ENCODE results near the gene GRM2. TPM values are rescaled to one million over a fixed set of nuclear protein-coding genes. Genes with fewer than 3 reads are reported as not detected.

GRM2 gene
- not detected in 2 replicates for total RNA-seq (2014; rRNA removed; shearing (Covaris generic))

DNA sequence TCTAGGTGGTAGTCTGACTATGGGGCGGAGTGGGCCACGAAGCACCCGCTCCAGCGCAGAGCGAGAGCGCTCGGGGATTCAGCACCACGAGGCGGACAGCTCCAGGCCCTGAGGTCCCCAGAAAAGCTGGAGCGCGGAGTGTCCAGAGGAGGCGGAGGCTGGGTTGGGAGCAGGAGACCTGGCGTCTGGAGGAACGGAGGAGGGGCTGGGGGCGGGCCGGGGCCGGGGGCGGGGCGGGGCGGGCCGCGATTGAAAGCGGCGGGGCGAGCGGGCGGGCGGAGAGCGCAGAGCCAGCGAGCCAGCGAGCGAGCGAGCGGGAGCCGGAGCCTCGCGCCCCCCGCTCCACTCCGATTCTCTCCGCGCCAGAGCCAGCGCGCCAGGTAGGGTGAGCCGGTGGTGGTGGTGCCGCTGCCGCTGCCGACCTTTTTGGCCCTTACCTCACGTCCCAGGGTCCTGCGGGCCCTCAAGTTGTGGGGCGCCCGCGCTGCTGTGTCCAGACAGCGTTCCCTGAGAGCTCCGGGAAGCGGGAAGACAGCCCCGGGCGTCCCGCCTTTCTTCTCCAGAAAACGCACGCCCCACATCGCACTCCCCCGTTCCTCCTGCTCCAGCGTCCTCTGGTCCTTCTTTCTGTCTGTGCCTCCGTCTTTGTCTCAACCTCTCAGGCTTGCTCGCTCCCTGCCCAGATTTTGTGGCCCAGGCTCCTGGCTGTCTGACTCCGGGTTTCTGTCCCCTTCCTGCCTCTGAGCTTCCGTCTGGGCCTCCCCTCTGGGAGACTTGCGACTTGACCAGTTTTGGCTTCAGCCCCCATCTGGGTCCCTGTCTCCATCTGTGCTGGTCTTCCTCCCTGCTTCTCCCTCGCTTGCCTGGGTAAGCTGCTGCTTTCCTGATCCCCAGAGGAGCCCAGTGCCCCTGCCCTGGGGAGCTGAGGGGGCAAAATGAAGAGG lies at the start of gene GRM2:
TSS of gene GRM2 (plus strand) at position 281 of the 944 bp plus-strand sequence. CDS start 1,916 bp downstream, outside the sequence.
- no peak for DNase-seq (ENCODE audit: low spot score)

- DNase-seq (ENCODE audit: low spot score) = no peak
These were observed 49.6 kb upstream of the GRM2 start for GRCh38 chr3:51657234-51657633.

DNA sequence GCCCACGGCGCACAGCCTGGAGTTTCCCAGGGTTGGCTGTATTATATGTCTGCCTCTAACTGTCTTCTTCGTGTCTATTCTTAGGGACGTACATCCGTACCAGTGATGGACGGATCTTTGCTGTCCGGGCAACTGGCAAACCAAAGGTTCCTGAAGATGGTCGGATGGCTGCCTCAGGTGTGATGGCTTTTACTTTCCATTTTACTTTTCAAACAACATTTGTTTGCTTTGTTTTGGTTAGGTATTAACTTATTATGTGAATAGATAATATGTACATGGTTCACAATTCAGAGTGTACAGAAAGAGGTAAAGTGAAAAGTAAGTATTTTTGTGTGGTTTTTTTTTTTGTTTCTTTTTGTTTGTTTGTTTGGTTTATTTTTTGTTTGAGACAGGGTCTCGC lies 46.9 kb upstream of the GRM2 start:
- DNase-seq (ENCODE audit: low spot score) = no peak

DNA sequence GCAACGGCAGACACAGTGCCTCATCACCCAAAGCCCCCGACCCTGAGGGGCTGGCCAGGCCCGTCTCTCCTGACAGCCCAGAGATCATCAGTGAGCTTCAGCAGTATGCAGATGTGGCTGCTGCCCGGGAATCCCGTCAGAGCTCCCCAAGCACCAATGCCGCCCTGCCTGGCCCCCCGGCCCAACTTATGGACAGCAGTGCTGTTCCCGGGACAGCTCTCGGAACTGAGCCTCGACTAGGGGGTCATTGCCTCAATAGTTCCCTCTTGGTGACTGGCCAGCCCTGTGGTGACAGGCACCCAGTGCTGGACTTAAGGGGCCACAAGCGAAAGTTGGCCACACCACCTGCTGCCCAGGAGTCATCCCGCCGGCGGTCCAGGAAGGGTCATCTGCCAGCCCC lies 44.4 kb upstream of the GRM2 start:
- DNase-seq (ENCODE audit: low spot score) = no peak

DNA sequence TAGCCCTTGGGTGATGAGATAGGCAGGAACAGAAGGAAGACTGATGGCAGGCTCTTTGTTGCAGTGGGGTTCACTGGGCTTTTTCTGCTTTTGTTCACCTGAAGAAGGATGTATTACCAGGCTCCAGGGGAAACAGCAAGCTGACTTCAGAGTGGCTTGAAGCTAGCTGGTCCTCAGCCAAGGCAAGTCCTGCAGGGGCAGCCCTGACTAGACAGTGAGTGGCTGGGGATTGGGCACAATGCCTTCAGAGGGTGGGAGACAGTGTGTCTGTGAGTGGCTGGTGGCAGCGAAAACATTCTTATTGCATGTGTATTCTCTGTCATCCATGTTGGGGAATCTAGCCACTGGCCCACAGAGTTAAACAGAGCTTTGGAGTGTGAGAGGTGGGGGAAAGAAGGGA lies 38.1 kb upstream of the GRM2 start:
- DNase-seq (ENCODE audit: low spot score) = no peak

DNA sequence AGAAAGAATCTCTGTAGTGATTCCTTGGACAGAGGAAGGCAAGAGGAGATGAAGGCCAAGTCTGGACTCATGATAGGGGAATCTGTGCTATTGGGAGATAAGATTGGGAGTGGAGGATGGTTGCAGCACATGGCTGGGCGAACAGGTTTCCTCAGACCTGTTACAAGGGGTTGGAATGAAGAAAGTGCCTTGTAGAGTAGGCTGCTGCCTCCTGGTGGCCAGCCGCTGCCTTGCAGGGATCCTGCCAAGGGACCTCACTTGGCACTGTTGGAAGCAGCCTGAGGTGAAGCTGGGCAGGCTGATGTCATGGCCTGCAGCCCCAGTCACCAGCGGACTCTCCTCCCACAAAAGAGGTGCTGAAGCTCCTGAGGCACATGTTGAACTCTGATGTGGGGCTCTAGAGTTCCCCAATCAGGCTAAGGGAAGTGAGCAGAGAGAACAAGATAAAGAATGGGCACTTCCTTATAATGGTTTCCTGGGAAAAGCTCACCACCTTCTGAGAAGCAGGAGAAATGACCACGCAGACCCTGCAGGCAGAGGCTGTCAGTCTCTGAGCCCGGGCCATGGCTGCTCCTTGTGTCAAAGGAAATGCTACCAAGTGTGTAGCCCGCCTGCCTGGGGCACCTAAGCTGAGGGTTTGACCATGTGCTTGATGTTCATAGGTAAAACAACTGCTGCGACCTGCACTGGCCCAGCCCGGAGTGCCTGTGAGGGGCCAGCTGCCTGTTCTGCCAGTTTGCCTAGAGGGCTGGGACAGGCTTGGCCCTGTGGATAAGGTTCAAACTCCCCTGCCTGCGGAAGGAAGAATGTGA lies 37.4 kb upstream of the GRM2 start:
- DNase-seq (ENCODE audit: low spot score) = peak; percentile 80

DNA sequence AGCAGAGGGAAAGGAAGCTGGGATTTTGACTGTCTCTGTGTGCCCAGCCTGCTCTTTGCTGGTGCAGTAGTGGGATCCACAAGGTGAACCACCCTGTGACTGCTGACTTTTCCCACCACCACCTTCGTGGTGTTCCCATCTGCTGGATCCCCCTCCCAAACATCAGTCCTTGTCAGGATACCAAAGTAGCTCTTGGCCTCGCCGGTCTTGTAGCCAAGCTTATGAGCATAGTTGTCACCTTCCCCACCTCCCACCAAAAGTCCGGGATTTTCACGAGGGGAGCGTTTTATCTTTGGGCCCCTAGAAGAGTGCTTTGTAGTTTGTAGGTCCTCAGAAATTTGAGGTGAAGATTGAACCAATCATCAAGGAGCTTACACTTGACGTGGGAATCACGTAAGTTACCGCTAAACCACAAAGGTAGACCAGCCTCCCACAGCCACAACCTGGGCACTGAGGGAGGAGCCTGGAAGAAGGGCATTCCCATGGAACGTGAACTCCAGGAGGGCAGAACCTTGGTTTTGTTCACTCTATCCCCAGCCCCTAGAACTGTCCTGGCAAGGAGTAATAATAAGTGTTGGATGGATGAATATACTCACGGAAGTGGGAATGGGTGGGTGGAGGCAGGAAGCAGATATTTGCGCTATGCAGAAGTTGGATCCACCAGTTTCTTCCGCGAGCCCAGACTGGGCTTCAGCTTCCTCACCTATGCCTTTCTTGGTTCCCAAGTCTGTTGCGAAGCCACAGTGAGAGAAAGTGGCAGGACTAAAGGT lies 36.6 kb upstream of the GRM2 start:
- no peak for DNase-seq (ENCODE audit: low spot score)

DNA sequence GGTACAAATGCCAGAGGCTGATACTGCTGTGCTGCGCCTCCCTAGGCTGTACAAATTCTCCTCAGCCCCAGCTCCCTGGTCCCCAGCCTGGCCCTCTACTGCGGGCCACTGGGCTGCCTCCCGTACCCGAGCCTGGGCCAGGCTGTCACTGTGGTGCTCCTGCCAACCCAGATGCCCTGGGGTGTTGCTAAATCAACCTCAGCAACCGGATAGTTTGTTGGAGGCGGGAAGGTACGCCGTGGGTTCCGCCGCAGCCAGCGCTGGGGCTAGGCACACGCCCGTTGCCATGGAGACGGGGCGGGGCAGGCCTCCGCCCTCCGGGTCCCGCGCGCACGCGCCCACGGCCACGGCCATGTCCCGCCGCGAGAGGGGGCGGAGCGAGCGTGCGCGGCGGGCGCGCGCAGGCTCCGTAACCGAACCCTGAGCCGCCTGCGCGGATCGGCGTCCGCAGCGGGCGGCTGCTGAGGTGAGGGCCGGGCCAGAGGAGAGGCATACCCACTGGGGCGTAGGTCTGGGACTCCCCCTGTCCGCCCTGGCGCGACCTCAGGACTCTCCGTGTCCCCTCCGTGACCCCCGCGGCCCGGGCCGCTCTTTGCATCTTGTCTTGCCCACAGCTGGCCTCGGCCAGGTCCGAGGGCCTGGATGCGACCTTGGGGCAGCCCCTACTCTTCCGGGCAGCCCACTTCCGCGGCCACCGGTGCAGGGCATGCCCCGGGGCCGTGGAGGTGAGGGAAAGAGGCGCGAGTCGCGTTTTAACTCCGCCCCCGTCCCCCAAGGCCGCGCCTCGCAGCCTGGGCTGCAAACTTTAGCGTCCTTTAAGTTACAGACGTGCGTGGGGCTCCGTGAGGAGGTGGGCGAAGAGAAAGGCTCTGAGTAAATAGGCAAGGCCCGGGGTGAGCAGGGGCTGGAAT lies 35.8 kb upstream of the GRM2 start, which contains the start of gene TEX264:
TSS of gene TEX264 (plus strand) at position 430 of the 911 bp plus-strand sequence. CDS start 3,053 bp downstream, outside the sequence.
- DNase-seq (ENCODE audit: low spot score) = peak; percentile 58

DNA sequence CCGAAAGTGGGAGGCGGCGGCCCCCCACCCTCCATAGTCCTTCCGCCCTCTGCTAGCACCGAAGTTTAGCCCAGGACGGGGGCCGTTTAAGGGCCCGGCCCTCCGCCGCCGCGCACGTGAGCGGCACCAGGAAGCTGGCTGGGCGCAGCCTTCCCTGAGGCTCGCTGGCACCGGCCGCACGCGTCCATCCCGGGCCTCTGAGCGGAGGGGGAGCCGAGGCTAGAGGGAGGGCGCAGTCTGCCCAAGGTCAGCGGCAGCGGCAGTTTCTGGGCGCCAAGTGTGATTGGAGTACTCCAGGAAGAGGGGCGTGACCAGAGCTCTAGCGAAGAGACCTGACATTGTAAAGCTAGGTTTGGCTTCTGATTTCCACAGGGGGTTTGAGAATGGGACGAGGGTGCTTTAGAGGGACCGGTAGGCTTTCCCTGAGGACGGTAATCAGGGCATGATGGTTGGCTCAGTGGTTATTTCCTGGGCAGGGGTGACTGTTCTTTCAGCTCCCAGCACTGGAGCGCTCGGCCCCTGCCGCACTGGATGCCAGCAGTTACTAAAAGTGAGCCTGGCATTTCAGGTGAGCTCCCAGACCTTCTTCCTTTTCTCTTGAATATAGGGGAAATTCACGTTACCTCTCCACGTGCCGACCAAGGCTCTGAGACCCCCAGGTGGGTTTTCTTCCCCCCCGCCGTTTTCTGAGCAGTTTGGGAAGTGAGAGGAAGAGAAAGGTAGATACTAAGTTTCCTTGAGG lies 35.0 kb upstream of the GRM2 start:
- DNase-seq (ENCODE audit: low spot score) = peak; percentile 38

- DNase-seq (ENCODE audit: low spot score) = no peak
These were observed 33.6 kb upstream of the GRM2 start for GRCh38 chr3:51673181-51673801.

GRCh38 chr3:51673802-51674654 lies 32.8 kb upstream of the GRM2 start:
- DNase-seq (ENCODE audit: low spot score) = no peak

DNA sequence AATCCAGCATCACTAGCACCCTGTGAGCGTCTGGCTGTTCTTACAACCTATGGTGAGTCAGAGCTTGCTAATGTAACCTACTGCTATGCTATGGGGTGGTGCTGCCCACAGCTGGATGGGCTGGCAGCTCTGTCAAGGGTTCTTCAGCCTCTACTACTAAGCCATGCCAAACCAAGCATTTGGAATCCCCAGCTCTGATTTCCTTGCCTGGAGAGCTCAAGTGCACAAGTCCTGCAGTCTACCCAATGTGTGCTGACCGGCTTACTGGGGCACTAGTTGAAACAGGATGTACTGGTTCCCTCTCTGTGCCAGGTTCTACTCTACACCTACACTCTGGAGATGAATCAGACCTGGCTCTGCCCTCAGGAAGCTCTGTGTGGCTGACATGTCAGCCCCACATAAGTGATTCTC lies 31.7 kb upstream of the GRM2 start:
- peak; percentile 55 for DNase-seq (ENCODE audit: low spot score)

- DNase-seq (ENCODE audit: low spot score) = no peak
These were observed 30.7 kb upstream of the GRM2 start for GRCh38 chr3:51676102-51676640.

DNA sequence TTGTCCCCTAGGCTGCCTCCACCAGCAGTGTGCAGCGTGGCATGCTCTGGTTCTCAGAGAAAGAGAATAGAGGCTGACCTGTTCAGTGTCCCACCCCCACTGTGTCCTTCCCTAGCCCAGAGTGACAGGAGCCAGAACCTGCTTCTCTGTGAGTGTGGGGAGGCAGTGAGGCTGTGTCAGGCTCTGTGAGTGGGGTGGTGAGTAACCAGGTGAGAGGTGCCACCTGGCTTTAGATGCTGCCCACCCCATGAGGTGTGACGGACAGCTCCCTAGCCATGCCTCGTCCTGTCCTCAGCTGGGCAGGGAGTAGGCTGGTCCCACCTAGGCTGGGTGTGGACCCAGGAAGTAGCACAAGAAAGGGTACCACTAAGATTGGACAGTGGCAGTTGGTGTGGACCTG lies 29.5 kb upstream of the GRM2 start:
- DNase-seq (ENCODE audit: low spot score) = no peak

DNA sequence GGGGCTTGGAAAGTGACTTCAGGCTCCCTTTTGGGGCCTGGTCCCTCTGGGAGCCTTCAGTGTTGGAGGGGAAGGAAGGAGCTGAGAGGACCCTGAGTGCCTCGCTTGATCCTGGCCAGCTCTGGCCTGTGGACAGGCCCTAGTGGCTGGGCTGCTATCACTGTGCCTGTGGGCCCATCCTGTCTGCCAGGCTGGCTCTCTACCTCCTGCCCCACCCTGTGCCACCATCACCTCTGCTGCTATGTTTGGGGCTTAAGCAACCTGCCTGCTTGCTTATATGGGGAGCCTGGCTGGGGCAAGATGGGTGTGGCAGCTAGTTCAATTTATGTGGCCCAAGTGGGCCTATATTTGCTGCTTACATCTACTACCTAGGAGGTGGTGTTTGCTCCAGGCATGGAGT lies 28.7 kb upstream of the GRM2 start:
- DNase-seq (ENCODE audit: low spot score) = no peak

- no peak for DNase-seq (ENCODE audit: low spot score)
These were observed 28.2 kb upstream of the GRM2 start for GRCh38 chr3:51678641-51679040.

- DNase-seq (ENCODE audit: low spot score) = no peak
These were observed 27.6 kb upstream of the GRM2 start for GRCh38 chr3:51679318-51679717.

GRCh38 chr3:51679777-51680176 lies 27.1 kb upstream of the GRM2 start:
- no peak for DNase-seq (ENCODE audit: low spot score)

All from A172 (cell line).